HCT116 (cell line): ENCODE results near the gene TOR2A. TPM values are rescaled to one million over a fixed set of nuclear protein-coding genes. Genes with fewer than 3 reads are reported as not detected.

ENCODE experiments used
- ATAC-seq: fragments of 200-7000 bp; cut with Tn5 transposase; 2 replicates; pipeline ENCODE4 v1.9.1; 2020; ENCODE audit warnings: mild to moderate bottlenecking, moderate library complexity
- BruUV-seq: library from RNA; stranded (reverse); fragments of 400-500 nt; replicated peaks from 2 replicates; lab custom pipeline; 2021; lab: Mats Ljungman, UMichigan
- CTCF ChIA-PET: fragments of 300-600 bp; sonication (Branson Sonifier 250); formaldehyde crosslinking; loops from one replicate; lab custom pipeline; 2021; ENCODE audit warnings: antibody characterized with exemption; lab: Charles Lee
- POLR2A ChIA-PET: fragments of 300-600, 350-600 bp; sonication (Branson Sonifier 250); formaldehyde crosslinking; loops from one replicate; lab custom pipeline; 2021; ENCODE audit warnings: antibody characterized with exemption; lab: Charles Lee
- RAD21 ChIA-PET, 2 experiments: fragments of 300-600 bp; sonication (Branson Sonifier 250); formaldehyde crosslinking; loops; one replicate each; lab custom pipeline; 2023; ENCODE audit warnings: low total read pairs in 2 of 2; ENCODE audit not compliant: uncharacterized antibody in 2 of 2, unreplicated experiment in 2 of 2, low non-redundant PET in 1 of 2; lab: Charles Lee
- DNase-seq: peaks from one replicate; pipeline ENCODE4 v3.0.0-alpha.2; 2010; ENCODE audit warnings: low read depth, low spot score
- H2AFZ ChIP-seq: fragments of 200-600 bp; shearing (Covaris generic), sonication (generic); 2 replicates; pipeline ENCODE4 v1.6.1; 2017; ENCODE audit warnings: low read depth, mixed run types, mixed read lengths, antibody characterized with exemption, low read length; ENCODE audit not compliant: poor library complexity, severe bottlenecking
- H3K27ac ChIP-seq: 2 replicates; pipeline ENCODE4 v1.5.1; 2012; ENCODE audit warnings: low read depth, low read length
- H3K27me3 ChIP-seq: fragments of 200-600 bp; sonication (generic); 2 replicates; pipeline ENCODE4 v1.6.1; 2016; ENCODE audit warnings: mixed run types, low read length, mixed read lengths; ENCODE audit not compliant: insufficient read depth
- H3K36me3 ChIP-seq, 2 experiments: fragments of 200-500 bp in 1 of 2; fragments of 200-600 bp in 1 of 2; sonication (Bioruptor generic) in 1 of 2; sonication (generic) in 1 of 2; 2 replicates each; pipeline versions ENCODE4 v1.5.1 to v1.6.1; 2014 to 2016; ENCODE audit warnings: low read length in 2 of 2, inconsistent platforms in 1 of 2, mixed read lengths in 1 of 2, mixed run types in 1 of 2; ENCODE audit not compliant: insufficient read depth in 2 of 2, control insufficient read depth in 1 of 2
- H3K4me1 ChIP-seq, 2 experiments: fragments of 200-600 bp in 1 of 2; sonication (generic) in 1 of 2; 2 replicates each; pipeline versions ENCODE4 v1.5.1 to v1.6.1; 2012 to 2017; ENCODE audit warnings: low read length in 2 of 2, inconsistent platforms in 1 of 2, mild to moderate bottlenecking in 1 of 2, mixed read lengths in 1 of 2, mixed run types in 1 of 2, moderate library complexity in 1 of 2; ENCODE audit not compliant: insufficient read depth in 2 of 2, control insufficient read depth in 1 of 2
- H3K4me2 ChIP-seq: fragments of 200-600 bp; sonication (generic); 2 replicates; pipeline ENCODE4 v1.6.1; 2017; ENCODE audit warnings: mixed run types, low read length, mixed read lengths
- H3K4me3 ChIP-seq, 2 experiments: fragments of 200-600 bp in 1 of 2; sonication (generic) in 1 of 2; replicated peaks in 1 of 2; 2 replicates each; pipeline ENCODE4 v1.5.1; 2011 to 2016; ENCODE audit warnings: low read length in 2 of 2, control low read depth in 1 of 2, low read depth in 1 of 2, mild to moderate bottlenecking in 1 of 2, mixed read lengths in 1 of 2, mixed run types in 1 of 2
- H3K79me2 ChIP-seq: fragments of 200-600 bp; sonication (generic); 2 replicates; pipeline ENCODE4 v1.6.1; 2017; ENCODE audit warnings: mild to moderate bottlenecking, mixed run types, low read length, moderate library complexity, mixed read lengths; ENCODE audit not compliant: insufficient read depth
- H3K9ac ChIP-seq: fragments of 200-600 bp; sonication (generic); 2 replicates; pipeline ENCODE4 v1.6.1; 2016; ENCODE audit warnings: low read length, mixed read lengths
- H3K9me2 ChIP-seq: fragments of 200-600 bp; sonication (generic), shearing (Covaris generic); 2 replicates; pipeline ENCODE4 v1.6.1; 2017; ENCODE audit warnings: mixed run types, mild to moderate bottlenecking, moderate library complexity; ENCODE audit not compliant: insufficient read depth
- H3K9me3 ChIP-seq, 2 experiments: fragments of 200-500 bp in 1 of 2; fragments of 200-600 bp in 1 of 2; sonication (Bioruptor generic) in 1 of 2; sonication (generic) in 1 of 2; 2 replicates each; pipeline ENCODE4 v1.6.1; 2014 to 2017; ENCODE audit warnings: low read length in 2 of 2, mixed read lengths in 2 of 2, inconsistent platforms in 1 of 2, low read depth in 1 of 2, mild to moderate bottlenecking in 1 of 2, mixed run types in 1 of 2, moderate library complexity in 1 of 2; ENCODE audit not compliant: control insufficient read depth in 1 of 2, insufficient read depth in 1 of 2
- H4K20me1 ChIP-seq: fragments of 200-600 bp; sonication (generic), shearing (Covaris generic); 2 replicates; pipeline ENCODE4 v1.6.1; 2017; ENCODE audit warnings: mixed run types, mild to moderate bottlenecking, moderate library complexity; ENCODE audit not compliant: insufficient read depth
- CBX3 ChIP-seq: IDR thresholded peaks from 2 replicates; pipeline ENCODE4 v1.6.1; 2012; ENCODE audit warnings: low read depth
- CEBPB ChIP-seq: IDR thresholded peaks from 2 replicates; pipeline ENCODE4 v1.6.1; 2012; ENCODE audit warnings: low read depth
- EGR1 ChIP-seq: IDR thresholded peaks from 2 replicates; pipeline ENCODE4 v1.6.1; 2012; ENCODE audit warnings: low read depth
- ELF1 ChIP-seq: IDR thresholded peaks from 2 replicates; pipeline ENCODE4 v1.6.1; 2012; ENCODE audit warnings: low read depth, borderline replicate concordance
- EZH2phosphoT487 ChIP-seq: fragments of 200-600 bp; IDR thresholded peaks from 2 replicates; pipeline ENCODE4 v1.6.1; 2018; ENCODE audit warnings: antibody characterized with exemption, borderline replicate concordance
- JUND ChIP-seq: IDR thresholded peaks from 2 replicates; pipeline ENCODE4 v1.6.1; 2012
- POLR2AphosphoS5 ChIP-seq: IDR thresholded peaks from 2 replicates; pipeline ENCODE4 v1.6.1; 2011; ENCODE audit warnings: mild to moderate bottlenecking, low read depth, low read length, moderate library complexity
- SIN3A ChIP-seq: IDR thresholded peaks from 2 replicates; pipeline ENCODE4 v1.6.1; 2012; ENCODE audit warnings: low read depth
- SP1 ChIP-seq: IDR thresholded peaks from 2 replicates; pipeline ENCODE4 v1.6.1; 2012; ENCODE audit warnings: low read depth
- TCF7L2 ChIP-seq: IDR thresholded peaks from 2 replicates; pipeline ENCODE4 v1.7.0; 2011; ENCODE audit warnings: borderline replicate concordance, inconsistent platforms; ENCODE audit not compliant: insufficient read depth, insufficient read length; ENCODE audit errors: extremely low read depth
- YY1 ChIP-seq: IDR thresholded peaks from 2 replicates; pipeline ENCODE4 v1.6.1; 2011; ENCODE audit warnings: low read length, low read depth, moderate library complexity, mild to moderate bottlenecking; ENCODE audit not compliant: insufficient replicate concordance; ENCODE audit errors: extremely low read depth
- ZNF274 ChIP-seq: fragments of 200-500 bp; sonication (Bioruptor generic); IDR thresholded peaks from 2 replicates; pipeline ENCODE4 v1.6.1; 2014; ENCODE audit warnings: mild to moderate bottlenecking, low read depth, low read length, inconsistent platforms
- intact Hi-C: fragments of 100-400 bp; cut with micrococcal nuclease; formaldehyde crosslinking; loops from 2 replicates; pipeline ENCODE4 v1.10.0; 2022
- total RNA-seq: library from RNA; stranded (reverse); gene quantifications from one replicate; pipeline ENCODE4 v1.2.1, GENCODE V29; 2021; ENCODE audit not compliant: unreplicated experiment
- TF ChIP-seq, protein P1 (sequence below): IDR thresholded peaks from 2 replicates; pipeline ENCODE4 v1.6.1; 2012
- TF ChIP-seq, protein P2 (sequence below): IDR thresholded peaks from 2 replicates; pipeline ENCODE4 v1.6.1; 2012; ENCODE audit warnings: low read depth
- TF ChIP-seq, protein P3 (sequence below), 3 experiments: fragments of 200-600 bp in 1 of 3; sonication (generic) in 1 of 3; IDR thresholded peaks in 2 of 3; conservative IDR thresholded peaks in 1 of 3; 2 replicates each; pipeline ENCODE4 v1.5.1; 2012 to 2017; ENCODE audit warnings: low read depth in 2 of 3, low read length in 2 of 3, antibody characterized with exemption in 1 of 3, borderline replicate concordance in 1 of 3, control low read depth in 1 of 3, mild to moderate bottlenecking in 1 of 3, mixed read lengths in 1 of 3, mixed run types in 1 of 3, moderate library complexity in 1 of 3; ENCODE audit not compliant: insufficient read depth in 1 of 3
- TF ChIP-seq, protein P4 (sequence below): IDR thresholded peaks from 2 replicates; pipeline ENCODE4 v1.6.1; 2011; ENCODE audit warnings: mild to moderate bottlenecking, low read length, moderate library complexity; ENCODE audit not compliant: insufficient replicate concordance; ENCODE audit errors: extremely low read depth

The TOR2A gene
- total RNA-seq, 1 experiment from 2014 or later, result 12.0 TPM

DNA sequence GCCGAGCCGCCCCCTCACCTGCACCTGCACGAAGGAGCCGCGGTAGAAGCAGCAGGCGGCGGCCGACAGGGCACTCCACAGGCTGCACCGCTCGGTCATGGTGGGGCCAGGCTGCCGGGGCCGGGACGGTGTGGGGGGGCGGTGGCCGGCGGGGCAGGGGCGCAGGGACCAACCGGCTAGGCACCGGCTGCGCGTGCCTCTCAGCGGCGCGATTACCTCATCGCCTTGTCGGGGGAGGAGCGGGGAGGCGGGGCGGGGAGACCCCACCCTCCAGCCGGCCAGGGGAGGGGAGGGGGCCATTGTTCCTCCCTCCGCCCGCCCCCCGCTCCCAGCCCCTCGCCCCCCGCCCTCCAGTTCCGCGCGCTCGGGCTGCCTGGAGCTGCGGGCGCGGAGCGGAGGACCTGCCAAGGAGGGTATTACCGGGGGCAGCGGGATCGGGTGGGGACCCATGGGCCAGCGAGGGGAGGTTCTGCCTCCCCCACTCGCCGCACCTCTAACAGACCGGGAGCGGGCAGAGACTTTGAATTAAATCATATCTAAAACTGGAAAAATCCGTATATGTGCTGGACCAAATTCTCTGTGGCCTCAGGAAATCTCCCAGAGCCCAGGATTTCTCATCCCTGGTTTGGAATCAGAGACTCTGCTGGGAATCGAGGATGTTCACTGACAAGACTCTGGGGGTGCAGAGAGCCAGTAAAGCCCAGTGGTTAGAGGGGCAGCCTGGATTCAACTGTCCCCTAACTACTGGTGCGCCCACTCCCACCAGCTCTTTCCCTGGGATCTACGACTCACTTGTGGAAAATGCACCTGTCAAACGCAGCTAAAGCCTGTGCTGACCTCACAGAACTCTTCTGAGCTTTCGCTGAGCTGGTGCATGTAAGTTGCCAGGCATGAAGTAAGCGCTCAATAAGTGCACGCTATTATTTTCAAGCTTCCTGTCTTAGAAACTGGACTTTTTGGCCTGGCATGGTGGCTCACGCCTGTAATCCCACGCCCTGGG lies 20.3 kb upstream of the TOR2A start:
- ATAC-seq (no peak), DNase-seq (no peak)
- Histone ChIP-seq H4K20me1 (no peaks in the 10 kb centered on the region), H3K79me2 (no peaks in the 10 kb centered on the region), H3K4me3 (no peak overlapping the region), H3K4me2 (no peak overlapping the region), H3K36me3 (no peaks in the 10 kb centered on the region), H3K27me3 (no peaks in the 10 kb centered on the region), H3K9me3 (no peaks in the 10 kb centered on the region), H3K9me2 (no peaks in the 10 kb centered on the region), H3K27ac (no peak overlapping the region), H2AFZ (no peak overlapping the region), H3K4me1 (no peaks in the 10 kb centered on the region), H3K9ac (no peak overlapping the region)
- ChIA-PET RAD21 (no interaction called here), POLR2A (no interaction called here), CTCF (no interaction called here)
- no TSS peak for BruUV-seq
- intact Hi-C loops, result no loop called here
- TF ChIP-seq ELF1 (no peak), EGR1 (no peak), SIN3A (no peak), TCF7L2 (no peak), CBX3 (no peak), JUND (no peak), EZH2phosphoT487 (no peak), SP1 (no peak), YY1 (no peak), ZNF274 (no peak), CEBPB (no peak), POLR2AphosphoS5 (no peak)
- TF ChIP-seq, protein P1, sequence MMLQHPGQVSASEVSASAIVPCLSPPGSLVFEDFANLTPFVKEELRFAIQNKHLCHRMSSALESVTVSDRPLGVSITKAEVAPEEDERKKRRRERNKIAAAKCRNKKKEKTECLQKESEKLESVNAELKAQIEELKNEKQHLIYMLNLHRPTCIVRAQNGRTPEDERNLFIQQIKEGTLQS, result no peak
- TF ChIP-seq, protein P2, sequence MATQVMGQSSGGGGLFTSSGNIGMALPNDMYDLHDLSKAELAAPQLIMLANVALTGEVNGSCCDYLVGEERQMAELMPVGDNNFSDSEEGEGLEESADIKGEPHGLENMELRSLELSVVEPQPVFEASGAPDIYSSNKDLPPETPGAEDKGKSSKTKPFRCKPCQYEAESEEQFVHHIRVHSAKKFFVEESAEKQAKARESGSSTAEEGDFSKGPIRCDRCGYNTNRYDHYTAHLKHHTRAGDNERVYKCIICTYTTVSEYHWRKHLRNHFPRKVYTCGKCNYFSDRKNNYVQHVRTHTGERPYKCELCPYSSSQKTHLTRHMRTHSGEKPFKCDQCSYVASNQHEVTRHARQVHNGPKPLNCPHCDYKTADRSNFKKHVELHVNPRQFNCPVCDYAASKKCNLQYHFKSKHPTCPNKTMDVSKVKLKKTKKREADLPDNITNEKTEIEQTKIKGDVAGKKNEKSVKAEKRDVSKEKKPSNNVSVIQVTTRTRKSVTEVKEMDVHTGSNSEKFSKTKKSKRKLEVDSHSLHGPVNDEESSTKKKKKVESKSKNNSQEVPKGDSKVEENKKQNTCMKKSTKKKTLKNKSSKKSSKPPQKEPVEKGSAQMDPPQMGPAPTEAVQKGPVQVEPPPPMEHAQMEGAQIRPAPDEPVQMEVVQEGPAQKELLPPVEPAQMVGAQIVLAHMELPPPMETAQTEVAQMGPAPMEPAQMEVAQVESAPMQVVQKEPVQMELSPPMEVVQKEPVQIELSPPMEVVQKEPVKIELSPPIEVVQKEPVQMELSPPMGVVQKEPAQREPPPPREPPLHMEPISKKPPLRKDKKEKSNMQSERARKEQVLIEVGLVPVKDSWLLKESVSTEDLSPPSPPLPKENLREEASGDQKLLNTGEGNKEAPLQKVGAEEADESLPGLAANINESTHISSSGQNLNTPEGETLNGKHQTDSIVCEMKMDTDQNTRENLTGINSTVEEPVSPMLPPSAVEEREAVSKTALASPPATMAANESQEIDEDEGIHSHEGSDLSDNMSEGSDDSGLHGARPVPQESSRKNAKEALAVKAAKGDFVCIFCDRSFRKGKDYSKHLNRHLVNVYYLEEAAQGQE, result no peak
- TF ChIP-seq, protein P3, sequence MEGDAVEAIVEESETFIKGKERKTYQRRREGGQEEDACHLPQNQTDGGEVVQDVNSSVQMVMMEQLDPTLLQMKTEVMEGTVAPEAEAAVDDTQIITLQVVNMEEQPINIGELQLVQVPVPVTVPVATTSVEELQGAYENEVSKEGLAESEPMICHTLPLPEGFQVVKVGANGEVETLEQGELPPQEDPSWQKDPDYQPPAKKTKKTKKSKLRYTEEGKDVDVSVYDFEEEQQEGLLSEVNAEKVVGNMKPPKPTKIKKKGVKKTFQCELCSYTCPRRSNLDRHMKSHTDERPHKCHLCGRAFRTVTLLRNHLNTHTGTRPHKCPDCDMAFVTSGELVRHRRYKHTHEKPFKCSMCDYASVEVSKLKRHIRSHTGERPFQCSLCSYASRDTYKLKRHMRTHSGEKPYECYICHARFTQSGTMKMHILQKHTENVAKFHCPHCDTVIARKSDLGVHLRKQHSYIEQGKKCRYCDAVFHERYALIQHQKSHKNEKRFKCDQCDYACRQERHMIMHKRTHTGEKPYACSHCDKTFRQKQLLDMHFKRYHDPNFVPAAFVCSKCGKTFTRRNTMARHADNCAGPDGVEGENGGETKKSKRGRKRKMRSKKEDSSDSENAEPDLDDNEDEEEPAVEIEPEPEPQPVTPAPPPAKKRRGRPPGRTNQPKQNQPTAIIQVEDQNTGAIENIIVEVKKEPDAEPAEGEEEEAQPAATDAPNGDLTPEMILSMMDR (IDR thresholded peaks at IDR 0.05 in 2 of 3, conservative IDR thresholded peaks at IDR 0.05 in 1 of 3; ENCODE audit: borderline replicate concordance in 1 of 3, insufficient read depth in 1 of 3, low read depth in 2 of 3, low read length in 2 of 3), result no peak
- TF ChIP-seq, protein P4, sequence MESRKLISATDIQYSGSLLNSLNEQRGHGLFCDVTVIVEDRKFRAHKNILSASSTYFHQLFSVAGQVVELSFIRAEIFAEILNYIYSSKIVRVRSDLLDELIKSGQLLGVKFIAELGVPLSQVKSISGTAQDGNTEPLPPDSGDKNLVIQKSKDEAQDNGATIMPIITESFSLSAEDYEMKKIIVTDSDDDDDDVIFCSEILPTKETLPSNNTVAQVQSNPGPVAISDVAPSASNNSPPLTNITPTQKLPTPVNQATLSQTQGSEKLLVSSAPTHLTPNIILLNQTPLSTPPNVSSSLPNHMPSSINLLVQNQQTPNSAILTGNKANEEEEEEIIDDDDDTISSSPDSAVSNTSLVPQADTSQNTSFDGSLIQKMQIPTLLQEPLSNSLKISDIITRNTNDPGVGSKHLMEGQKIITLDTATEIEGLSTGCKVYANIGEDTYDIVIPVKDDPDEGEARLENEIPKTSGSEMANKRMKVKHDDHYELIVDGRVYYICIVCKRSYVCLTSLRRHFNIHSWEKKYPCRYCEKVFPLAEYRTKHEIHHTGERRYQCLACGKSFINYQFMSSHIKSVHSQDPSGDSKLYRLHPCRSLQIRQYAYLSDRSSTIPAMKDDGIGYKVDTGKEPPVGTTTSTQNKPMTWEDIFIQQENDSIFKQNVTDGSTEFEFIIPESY, result no peak
